Measurements from ENCODE around the gene EGFLAM.

Gene EGFLAM

GRCh38 chr5:38509185-38509584 lies 250.8 kb downstream of the EGFLAM start:
- FAIRE-seq = peak; percentile 98
- peak; percentile 16 for DNase-seq (ENCODE audit: insufficient read length, low spot score)
- no peak for TF ChIP-seq POLR2A (IDR thresholded peaks at IDR 0.05; ENCODE audit: low read depth, low read length)
